ENCODE results near the gene LNPK.

DNA sequence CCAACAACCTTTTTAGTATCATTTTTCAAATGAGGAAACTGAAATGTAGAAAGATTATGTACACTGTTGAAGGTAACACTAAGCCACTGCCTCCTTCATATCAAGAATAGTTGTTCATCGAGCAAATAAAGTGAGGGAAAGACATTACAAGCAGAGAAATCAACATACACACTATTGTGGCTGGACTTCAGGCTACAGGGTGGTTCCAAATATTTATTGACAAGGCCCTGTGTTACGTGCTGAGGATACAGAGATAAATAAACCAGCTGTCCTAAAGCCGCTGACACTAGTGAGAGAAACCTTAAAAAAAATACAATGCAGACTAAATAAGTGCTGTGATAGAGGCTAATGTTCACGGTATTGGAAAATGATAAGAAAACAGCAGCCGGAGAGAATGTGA lies 1.9 kb upstream of the LNPK start:
- TF ChIP-seq, protein P1, sequence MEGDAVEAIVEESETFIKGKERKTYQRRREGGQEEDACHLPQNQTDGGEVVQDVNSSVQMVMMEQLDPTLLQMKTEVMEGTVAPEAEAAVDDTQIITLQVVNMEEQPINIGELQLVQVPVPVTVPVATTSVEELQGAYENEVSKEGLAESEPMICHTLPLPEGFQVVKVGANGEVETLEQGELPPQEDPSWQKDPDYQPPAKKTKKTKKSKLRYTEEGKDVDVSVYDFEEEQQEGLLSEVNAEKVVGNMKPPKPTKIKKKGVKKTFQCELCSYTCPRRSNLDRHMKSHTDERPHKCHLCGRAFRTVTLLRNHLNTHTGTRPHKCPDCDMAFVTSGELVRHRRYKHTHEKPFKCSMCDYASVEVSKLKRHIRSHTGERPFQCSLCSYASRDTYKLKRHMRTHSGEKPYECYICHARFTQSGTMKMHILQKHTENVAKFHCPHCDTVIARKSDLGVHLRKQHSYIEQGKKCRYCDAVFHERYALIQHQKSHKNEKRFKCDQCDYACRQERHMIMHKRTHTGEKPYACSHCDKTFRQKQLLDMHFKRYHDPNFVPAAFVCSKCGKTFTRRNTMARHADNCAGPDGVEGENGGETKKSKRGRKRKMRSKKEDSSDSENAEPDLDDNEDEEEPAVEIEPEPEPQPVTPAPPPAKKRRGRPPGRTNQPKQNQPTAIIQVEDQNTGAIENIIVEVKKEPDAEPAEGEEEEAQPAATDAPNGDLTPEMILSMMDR (IDR thresholded peaks at IDR 0.05) = no peak
- no peak for TF ChIP-seq POLR2A (IDR thresholded peaks at IDR 0.05)
